Central memory CD8-positive, alpha-beta T cell (primary cell): ENCODE results near the gene ADCY4.

ENCODE experiments used
- ATAC-seq: fragments of 150-1000 bp; cut with Tn5 transposase; replicated peaks from 2 replicates; pipeline ENCODE4 v1.10.0; 2022; ENCODE audit warnings: mild to moderate bottlenecking, moderate FRiP score, moderate number of reproducible peaks; ENCODE audit not compliant: poor library complexity, severe bottlenecking; ENCODE audit errors: extremely low read depth
- DNase-seq, 2 donors: peaks; one replicate each; pipeline ENCODE4 v3.0.0; 2021; ENCODE audit warnings: low spot score in 2 of 2
- H3K27ac Mint-ChIP-seq: one replicate; pipeline ENCODE4 v1.8.0; 2022; ENCODE audit warnings: low read depth, mild to moderate bottlenecking, moderate library complexity, mixed read lengths
- H3K27me3 Mint-ChIP-seq: one replicate; pipeline ENCODE4 v1.8.0; 2022; ENCODE audit warnings: mixed read lengths
- H3K36me3 Mint-ChIP-seq: one replicate; pipeline ENCODE4 v1.8.0; 2022; ENCODE audit warnings: mild to moderate bottlenecking, moderate library complexity, mixed read lengths; ENCODE audit not compliant: insufficient read depth
- H3K4me1 Mint-ChIP-seq: one replicate; pipeline ENCODE4 v1.8.0; 2022; ENCODE audit warnings: mixed read lengths
- H3K4me3 Mint-ChIP-seq: one replicate; pipeline ENCODE4 v1.8.0; 2022; ENCODE audit warnings: mild to moderate bottlenecking, moderate library complexity, mixed read lengths
- H3K9me3 Mint-ChIP-seq: one replicate; pipeline ENCODE4 v1.8.0; 2022; ENCODE audit warnings: mixed read lengths

The ADCY4 gene

DNA sequence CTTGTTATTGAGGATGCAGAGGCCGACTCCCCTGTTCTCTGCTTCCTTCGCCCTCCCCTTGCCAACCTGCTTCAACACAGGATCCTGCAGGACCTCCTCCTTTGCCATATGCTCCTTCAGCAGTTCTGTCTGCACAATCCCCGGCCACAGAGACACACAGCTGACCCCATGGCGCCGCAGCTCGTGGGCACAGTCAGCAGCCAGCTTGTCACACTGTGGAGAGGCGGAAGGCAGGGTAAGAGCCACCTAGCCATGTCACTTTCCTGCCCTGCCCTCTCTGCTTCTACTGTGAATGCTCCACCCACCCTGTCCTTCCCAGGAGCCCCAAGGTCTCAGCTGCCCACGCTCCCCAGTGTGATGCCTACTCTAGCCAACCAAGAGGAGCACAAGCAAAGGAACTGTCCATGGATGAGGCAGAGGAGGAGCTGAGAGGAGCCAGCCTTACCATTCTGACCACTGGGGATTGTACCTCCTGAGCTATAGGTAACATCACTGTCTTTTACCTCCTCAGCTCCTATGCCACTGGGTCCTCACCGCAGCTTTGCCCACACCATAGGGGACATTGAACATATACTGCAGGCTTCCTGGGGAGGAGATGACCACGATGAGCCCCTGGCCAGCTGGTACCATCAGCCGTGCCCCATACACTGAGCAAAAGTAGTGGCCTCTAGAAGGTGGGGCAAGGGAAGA lies 42.6 kb downstream of the ADCY4 start:
- no peaks in the 10 kb centered on the region for H3K9me3 Mint-ChIP-seq
- DNase-seq = no peak
- no peak overlapping the region for H3K27ac Mint-ChIP-seq
- no peak for ATAC-seq
- H3K36me3 Mint-ChIP-seq = peaks cover 20% of the 10 kb centered on the region
- H3K4me1 Mint-ChIP-seq = peaks cover 11% of the 10 kb centered on the region
- H3K4me3 Mint-ChIP-seq = no peak overlapping the region
- no peaks in the 10 kb centered on the region for H3K27me3 Mint-ChIP-seq

DNA sequence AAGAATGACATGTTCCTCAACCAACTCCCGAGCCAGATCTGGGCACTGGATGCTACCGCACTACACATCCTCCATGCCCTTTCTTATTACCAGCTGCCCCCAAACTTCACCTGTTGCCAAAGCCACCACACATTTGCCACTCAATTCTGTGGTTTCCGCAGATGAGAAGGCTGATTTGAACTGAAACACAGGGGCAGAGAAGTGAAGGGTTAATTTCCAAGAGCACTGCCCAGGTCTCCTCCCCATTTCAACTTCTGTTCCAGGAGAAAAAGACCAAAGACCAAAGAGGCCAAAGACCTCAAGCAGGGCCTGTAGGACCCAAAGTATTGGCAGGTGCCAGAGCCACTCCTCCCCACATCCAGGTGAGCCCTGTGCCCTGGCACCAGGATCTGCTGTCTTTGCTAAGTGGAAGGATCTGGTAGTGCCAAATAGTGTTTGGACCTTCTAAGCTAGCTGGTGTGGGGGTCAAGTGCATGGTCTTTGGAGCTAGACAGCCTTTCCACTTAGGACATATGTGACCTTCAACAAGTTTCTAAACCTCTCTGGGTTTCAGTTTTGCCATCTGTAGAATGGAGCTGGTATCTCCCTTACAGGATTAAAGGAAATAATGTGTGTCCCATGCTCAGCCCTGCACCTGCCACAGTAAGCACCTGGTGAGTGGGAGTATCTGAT lies 43.3 kb downstream of the ADCY4 start:
- Mint-ChIP-seq H3K27ac (no peak overlapping the region), H3K36me3 (peaks cover 20% of the 10 kb centered on the region), H3K4me1 (peaks cover 4% of the 10 kb centered on the region), H3K4me3 (no peak overlapping the region), H3K9me3 (no peaks in the 10 kb centered on the region), H3K27me3 (no peaks in the 10 kb centered on the region)
- ATAC-seq (no peak), DNase-seq (no peak)

DNA sequence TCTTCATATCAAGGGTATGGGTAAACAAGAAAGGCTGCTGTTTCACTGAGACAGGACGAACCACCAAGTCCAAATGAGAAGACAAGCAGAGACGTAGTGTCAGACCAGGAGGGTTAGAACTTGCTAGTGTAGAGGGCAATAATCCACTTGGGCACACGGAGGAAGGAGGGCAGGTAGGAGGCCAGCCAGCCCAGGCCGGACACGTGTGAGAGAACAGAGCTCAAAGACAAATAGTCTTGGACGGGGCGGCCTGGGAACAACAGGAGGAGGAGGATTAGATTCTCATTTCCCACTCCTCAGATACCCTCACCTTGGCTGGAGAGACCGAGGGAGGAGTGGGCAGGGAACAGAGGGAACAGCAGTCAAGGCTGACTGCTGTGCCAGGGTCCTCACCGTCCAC lies 44.1 kb downstream of the ADCY4 start:
- H3K36me3 Mint-ChIP-seq = peaks cover 18% of the 10 kb centered on the region
- no peak for DNase-seq
- H3K4me3 Mint-ChIP-seq = no peak overlapping the region
- H3K9me3 Mint-ChIP-seq = no peaks in the 10 kb centered on the region
- no peak overlapping the region for H3K27ac Mint-ChIP-seq
- H3K4me1 Mint-ChIP-seq = no peaks in the 10 kb centered on the region
- no peak for ATAC-seq
- H3K27me3 Mint-ChIP-seq = no peaks in the 10 kb centered on the region

DNA sequence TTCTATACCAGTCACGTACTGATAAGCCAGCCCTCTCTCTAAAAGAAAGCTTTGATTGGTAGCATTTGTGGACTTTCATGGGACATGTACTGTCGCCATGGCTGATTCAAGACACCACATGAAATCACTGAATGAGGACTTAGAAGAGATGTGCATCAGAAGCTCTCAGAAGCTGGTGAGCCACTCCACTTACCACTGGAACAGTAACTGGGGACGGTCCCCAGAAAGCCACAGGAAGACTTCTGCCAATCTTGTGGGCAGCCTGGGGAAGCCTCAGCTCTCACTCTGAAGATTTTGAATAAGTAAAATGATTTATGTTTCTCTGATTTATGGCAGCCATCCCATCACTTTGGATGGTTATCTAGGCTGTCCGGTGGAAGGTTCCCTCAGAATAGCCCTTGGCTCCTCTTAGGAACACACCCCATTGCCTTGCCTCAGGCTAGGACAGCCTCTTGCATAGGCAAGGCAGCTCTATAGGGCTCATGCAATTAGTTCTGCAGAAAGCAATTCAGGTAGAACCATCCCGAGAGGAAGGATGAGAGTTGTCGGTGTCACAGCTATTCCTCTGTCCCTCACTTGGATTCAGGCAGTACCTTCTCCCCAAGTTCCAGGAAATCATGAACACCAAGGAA lies 45.1 kb downstream of the ADCY4 start:
- no peaks in the 10 kb centered on the region for H3K27me3 Mint-ChIP-seq
- no peak overlapping the region for H3K4me3 Mint-ChIP-seq
- H3K9me3 Mint-ChIP-seq = no peaks in the 10 kb centered on the region
- DNase-seq = no peak
- peaks cover 13% of the 10 kb centered on the region for H3K36me3 Mint-ChIP-seq
- H3K27ac Mint-ChIP-seq = no peak overlapping the region
- no peak for ATAC-seq
- no peaks in the 10 kb centered on the region for H3K4me1 Mint-ChIP-seq

DNA sequence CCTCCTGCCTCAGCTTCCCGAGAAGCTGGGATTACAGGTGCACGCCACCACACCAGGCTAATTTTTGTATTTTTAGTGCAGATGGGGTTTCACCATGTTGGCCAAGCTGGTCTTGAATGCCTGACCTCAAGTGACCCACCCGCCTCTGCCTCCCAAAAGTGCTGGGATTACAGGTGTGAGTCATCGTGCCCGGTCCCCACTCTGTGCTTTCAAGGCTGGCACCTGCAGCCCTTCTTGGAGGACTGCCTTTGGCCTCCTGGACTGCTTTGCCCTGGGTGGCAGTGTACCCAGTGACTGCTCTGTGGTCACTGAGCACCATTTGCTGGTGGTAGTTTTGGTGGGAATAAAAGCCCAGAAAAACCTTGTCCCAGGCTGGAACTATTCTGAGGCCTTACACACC lies 47.9 kb downstream of the ADCY4 start:
- Mint-ChIP-seq H3K27ac (no peak overlapping the region), H3K36me3 (peaks cover 10% of the 10 kb centered on the region), H3K4me3 (no peak overlapping the region), H3K27me3 (no peaks in the 10 kb centered on the region), H3K9me3 (no peaks in the 10 kb centered on the region), H3K4me1 (no peaks in the 10 kb centered on the region)
- DNase-seq (no peak), ATAC-seq (no peak)

DNA sequence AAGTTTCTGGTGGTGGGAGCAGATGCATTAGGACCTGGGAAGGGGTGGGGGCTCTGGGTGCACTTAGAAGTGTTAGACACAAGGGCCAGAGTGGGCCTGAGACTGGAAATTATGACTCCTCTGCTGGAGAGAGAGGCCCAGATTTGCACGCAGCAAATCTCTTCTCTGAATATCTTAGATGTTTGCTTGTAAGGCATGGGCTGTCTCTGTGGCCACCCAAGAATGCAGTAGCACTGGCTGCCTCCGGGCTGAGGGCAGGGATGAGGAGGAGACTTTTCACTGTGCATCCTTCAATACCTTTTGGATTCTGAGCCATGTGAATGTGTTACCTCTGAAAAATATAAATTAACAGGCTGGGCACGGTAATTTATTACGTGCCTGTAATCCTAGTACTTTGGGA lies 49.5 kb downstream of the ADCY4 start:
- ATAC-seq = no peak
- Mint-ChIP-seq H3K36me3 (peaks cover 3% of the 10 kb centered on the region), H3K27ac (no peak overlapping the region), H3K27me3 (no peaks in the 10 kb centered on the region), H3K9me3 (no peaks in the 10 kb centered on the region), H3K4me1 (no peaks in the 10 kb centered on the region), H3K4me3 (no peak overlapping the region)
- no peak for DNase-seq

DNA sequence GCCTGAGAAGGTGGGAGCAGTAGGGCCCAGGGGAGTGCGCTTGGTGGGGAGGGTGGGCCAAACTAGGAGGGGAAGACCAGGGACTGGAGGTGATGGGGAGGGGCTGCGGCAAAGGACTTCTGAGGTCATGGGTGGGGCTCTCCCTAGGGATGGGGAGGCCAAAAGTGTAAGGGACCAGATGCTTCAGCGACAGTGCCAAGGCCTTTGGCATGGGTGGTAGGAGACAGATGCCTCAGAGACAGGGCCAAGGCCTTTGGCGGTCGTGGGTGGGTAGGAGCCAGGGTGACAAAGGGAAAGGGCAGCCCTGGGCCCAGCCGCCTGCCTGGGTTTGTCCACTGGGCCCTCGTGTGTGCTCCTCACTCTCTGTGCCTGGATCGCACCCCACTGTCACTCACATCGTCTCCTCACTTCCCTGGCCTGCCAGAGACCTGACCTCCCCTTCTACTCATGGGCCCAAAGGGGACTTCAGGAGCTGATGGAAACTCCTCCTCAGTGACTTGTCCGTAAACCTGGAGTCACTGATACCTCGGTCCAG lies 50.3 kb downstream of the ADCY4 start:
- Mint-ChIP-seq H3K27ac (peak overlapping the region; percentile 69), H3K36me3 (no peaks in the 10 kb centered on the region), H3K27me3 (no peaks in the 10 kb centered on the region), H3K9me3 (no peaks in the 10 kb centered on the region), H3K4me1 (peaks cover under 1% of the 10 kb centered on the region), H3K4me3 (no peak overlapping the region)
- ATAC-seq (no peak), DNase-seq (no peak)

DNA sequence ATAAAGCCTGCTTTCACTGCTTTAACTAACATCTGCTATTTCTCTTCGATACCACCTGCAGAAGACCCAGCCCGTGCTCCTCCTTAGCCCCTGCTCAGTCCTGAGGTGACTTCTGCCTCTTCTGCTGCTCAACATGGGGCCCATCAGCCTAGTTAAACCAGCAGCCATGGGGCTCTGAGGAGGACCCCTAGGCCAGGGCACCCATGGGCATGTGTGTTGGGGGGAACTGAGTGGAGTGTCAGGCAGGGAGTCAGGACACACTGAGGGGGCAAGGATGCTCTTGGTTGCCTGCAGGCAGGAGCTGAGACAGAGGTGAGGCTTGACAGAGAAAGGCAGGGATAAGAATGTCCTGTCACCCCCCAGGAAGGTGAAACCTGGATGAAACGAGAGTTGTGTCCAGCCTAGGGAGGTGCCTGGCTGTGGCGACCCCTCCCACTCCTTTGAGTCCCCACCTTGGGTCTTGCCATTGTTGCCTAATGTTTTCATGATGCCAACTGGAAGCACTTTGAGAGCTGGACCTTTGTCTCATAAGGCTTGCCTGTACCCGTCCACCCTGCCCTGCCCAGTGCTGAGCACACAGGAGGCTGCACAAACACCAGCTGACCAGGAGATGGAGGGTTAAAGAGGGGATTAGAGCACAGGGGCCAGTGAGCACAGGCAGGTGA lies 50.9 kb downstream of the ADCY4 start:
- Mint-ChIP-seq H3K4me1 (peaks cover 7% of the 10 kb centered on the region), H3K27me3 (no peaks in the 10 kb centered on the region), H3K27ac (peak overlapping the region; percentile 69), H3K9me3 (no peaks in the 10 kb centered on the region), H3K36me3 (no peaks in the 10 kb centered on the region), H3K4me3 (no peak overlapping the region)
- ATAC-seq = no peak
- no peak for DNase-seq

DNA sequence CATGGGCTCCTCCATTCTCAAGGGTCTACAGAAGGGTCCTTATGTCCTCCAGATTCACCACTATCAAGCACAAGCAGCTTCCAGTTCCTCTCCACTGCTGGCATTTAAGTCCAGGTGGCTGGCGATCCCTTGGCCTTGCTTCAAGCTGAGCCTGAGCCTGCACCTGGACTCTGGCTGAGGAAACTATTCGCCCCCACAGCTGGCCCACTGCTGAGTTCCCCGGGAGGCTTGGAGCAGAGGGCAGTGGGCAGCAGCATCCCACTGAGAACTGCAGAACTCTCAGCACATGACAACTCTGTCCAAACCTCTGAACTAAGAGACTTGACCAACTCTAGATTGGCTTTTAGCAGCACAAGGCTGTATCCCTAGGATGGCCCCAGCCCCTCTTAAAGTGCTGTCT lies 52.1 kb downstream of the ADCY4 start:
- Mint-ChIP-seq H3K27me3 (no peaks in the 10 kb centered on the region), H3K36me3 (no peaks in the 10 kb centered on the region), H3K27ac (no peak overlapping the region), H3K4me3 (no peak overlapping the region), H3K4me1 (peaks cover 15% of the 10 kb centered on the region), H3K9me3 (no peaks in the 10 kb centered on the region)
- no peak for DNase-seq
- no peak for ATAC-seq

DNA sequence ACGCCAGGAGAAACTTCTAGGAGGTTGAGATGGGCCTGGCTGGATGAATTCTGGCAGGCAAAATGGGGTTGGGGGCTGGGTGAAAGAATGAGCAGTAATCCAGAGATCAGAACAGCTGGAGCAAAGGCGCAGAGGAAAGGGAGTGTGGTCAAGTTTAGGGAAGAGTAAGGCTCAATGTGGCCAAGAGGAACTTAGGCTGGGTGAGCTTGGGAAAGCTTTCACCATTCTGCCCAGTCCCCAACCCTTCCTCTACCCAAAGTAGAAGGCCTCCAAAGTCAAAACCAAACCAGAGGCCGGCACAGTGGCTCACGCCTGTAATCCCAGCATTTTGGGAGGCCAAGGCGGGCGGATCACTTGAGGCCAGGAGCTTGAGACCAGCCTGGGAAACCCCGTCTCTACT lies 53.2 kb downstream of the ADCY4 start:
- no peak overlapping the region for H3K27ac Mint-ChIP-seq
- no peaks in the 10 kb centered on the region for H3K27me3 Mint-ChIP-seq
- H3K4me1 Mint-ChIP-seq = peaks cover 22% of the 10 kb centered on the region
- DNase-seq (no peak), ATAC-seq (no peak)
- H3K4me3 Mint-ChIP-seq = no peak overlapping the region
- no peaks in the 10 kb centered on the region for H3K9me3 Mint-ChIP-seq
- H3K36me3 Mint-ChIP-seq = no peaks in the 10 kb centered on the region

DNA sequence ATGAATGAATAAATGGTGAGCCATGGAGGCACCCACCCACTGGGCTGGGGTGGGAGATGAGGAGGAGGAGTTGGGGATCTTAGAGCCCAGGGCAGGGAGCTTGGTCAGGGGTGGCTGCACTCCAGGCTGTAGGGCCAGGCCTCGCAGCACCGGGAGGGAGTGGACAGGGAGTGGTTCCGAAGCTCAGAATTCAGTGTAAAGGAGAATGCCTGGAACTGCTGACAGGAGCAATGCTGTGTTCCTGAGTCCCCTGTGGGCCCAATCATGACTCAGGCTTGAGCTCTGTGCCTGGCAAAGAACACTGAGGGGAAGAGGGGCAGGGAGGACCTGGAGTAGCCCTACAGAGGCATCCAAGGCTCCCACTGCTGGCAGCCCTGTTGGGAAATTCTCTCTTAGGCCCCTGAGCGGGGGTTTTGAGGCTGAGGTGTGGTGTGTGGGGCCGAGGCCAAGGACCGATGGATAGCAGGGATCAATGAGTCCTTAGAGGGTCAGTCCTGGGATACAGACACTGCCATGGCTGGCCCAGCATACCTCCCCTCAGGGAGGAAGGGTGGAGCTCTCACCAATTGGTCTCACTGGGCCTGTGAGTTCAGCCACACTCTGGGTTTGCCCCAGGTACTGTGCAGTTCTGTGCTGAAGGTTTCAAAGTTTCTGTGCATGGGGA lies 53.9 kb downstream of the ADCY4 start:
- Mint-ChIP-seq H3K4me1 (peaks cover 23% of the 10 kb centered on the region), H3K4me3 (no peak overlapping the region), H3K9me3 (no peaks in the 10 kb centered on the region), H3K27me3 (no peaks in the 10 kb centered on the region), H3K36me3 (no peaks in the 10 kb centered on the region), H3K27ac (peak overlapping the region; percentile 47)
- DNase-seq (no peak), ATAC-seq (no peak)
